ENCODE data around the gene ARF1. TPM values are rescaled to one million over a fixed set of nuclear protein-coding genes. Genes with fewer than 3 reads are reported as not detected.

The ARF1 gene
- total RNA-seq, 1 experiment from 2014 or later: 330 TPM

GRCh38 chr1:228141226-228142044 lies 58.9 kb downstream of the ARF1 start (continued):
- no peak for TF ChIP-seq PREB (CRISPR knock-in tag; IDR thresholded peaks at IDR 0.05; ENCODE audit: borderline replicate concordance)
- TF ChIP-seq TP53 (CRISPR knock-in tag; IDR thresholded peaks at IDR 0.05): no peak

GRCh38 chr1:228142155-228142691 lies 59.7 kb downstream of the ARF1 start:
- no peak for TF ChIP-seq AR (CRISPR knock-in tag; IDR thresholded peaks at IDR 0.05)
- no peak for TF ChIP-seq RELA (CRISPR knock-in tag; IDR thresholded peaks at IDR 0.05; ENCODE audit: borderline replicate concordance)
- TF ChIP-seq PREB (CRISPR knock-in tag; IDR thresholded peaks at IDR 0.05; ENCODE audit: borderline replicate concordance): no peak
- TF ChIP-seq E2F5 (CRISPR knock-in tag; IDR thresholded peaks at IDR 0.05): no peak
- TF ChIP-seq ZNF425 (CRISPR knock-in tag; conservative IDR thresholded peaks at IDR 0.05): no peak
- no peak for TF ChIP-seq GTF2I (CRISPR knock-in tag; conservative IDR thresholded peaks at IDR 0.05)
- TF ChIP-seq HMGA2 (CRISPR knock-in tag; IDR thresholded peaks at IDR 0.05): no peak
- no peak for TF ChIP-seq TCF7 (CRISPR knock-in tag; IDR thresholded peaks at IDR 0.05; ENCODE audit: low read depth)
- H3K36me3 Mint-ChIP-seq: no peaks in the 10 kb centered on the region
- ChIA-PET CTCF (interaction anchor here (1.4 kb wide), 1 partner anchor 11 kb away, joined by 6 read pairs; no protein-coding TSS in a partner anchor), POLR2A (no interaction called here)
- H3K4me3 Mint-ChIP-seq: peak overlapping the region; percentile 10; the same call in 1 of the 2 replicates
- no peak for DNase-seq (ENCODE audit: low spot score)
- no peaks in the 10 kb centered on the region for H3K9me3 Mint-ChIP-seq
- no peak for ATAC-seq
- H3K4me1 Mint-ChIP-seq: peaks cover 7% of the 10 kb centered on the region; the same call in 1 of the 2 replicates
- peaks cover 13% of the 10 kb centered on the region for H3K27me3 Mint-ChIP-seq (ENCODE audit: low read depth)
- H3K27ac Mint-ChIP-seq: no peak overlapping the region

- ChIA-PET POLR2A (no interaction called here), CTCF (interaction anchor here (1.4 kb wide), 1 partner anchor 12 kb away, joined by 6 read pairs; no protein-coding TSS in a partner anchor)
- H3K27ac Mint-ChIP-seq: no peak overlapping the region
- DNase-seq (ENCODE audit: low spot score): no peak
- no peaks in the 10 kb centered on the region for H3K36me3 Mint-ChIP-seq
- H3K9me3 Mint-ChIP-seq: no peaks in the 10 kb centered on the region
- peaks cover 7% of the 10 kb centered on the region; the same call in 1 of the 2 replicates for H3K4me1 Mint-ChIP-seq
- ATAC-seq: no peak
- no peak overlapping the region; the same call in 1 of the 2 replicates for H3K4me3 Mint-ChIP-seq
- H3K27me3 Mint-ChIP-seq (ENCODE audit: low read depth): peaks cover 8% of the 10 kb centered on the region
- TF ChIP-seq E2F5 (CRISPR knock-in tag; IDR thresholded peaks at IDR 0.05) (no peak), ZSCAN18 (CRISPR knock-in tag; IDR thresholded peaks at IDR 0.05) (no peak), ARID4B (CRISPR knock-in tag; IDR thresholded peaks at IDR 0.05; ENCODE audit: borderline replicate concordance) (no peak), FOXK1 (CRISPR knock-in tag; IDR thresholded peaks at IDR 0.05) (no peak), KAT7 (CRISPR knock-in tag; IDR thresholded peaks at IDR 0.05; ENCODE audit: borderline replicate concordance) (no peak), ZNF138 (CRISPR knock-in tag; conservative IDR thresholded peaks at IDR 0.05) (no peak)
Observed at GRCh38 chr1:228142701-228143136, 60.2 kb downstream of the ARF1 start.

Measured in WTC11 (cell line).